K562 treated with DMSO at 1 percent for 48 hours (cell line): ENCODE data around the gene TLR6. TPM values are rescaled to one million over a fixed set of nuclear protein-coding genes. Genes with fewer than 3 reads are reported as not detected.

ENCODE experiments used
- total RNA-seq: library from RNA; unstranded; fragments of 300-600 nt; gene quantifications from 2 replicates; pipeline ENCODE4 v1.2.3, GENCODE V29; 2022; ENCODE audit warnings: low replicate concordance; ENCODE audit errors: extremely low read depth

Gene TLR6, protein sequence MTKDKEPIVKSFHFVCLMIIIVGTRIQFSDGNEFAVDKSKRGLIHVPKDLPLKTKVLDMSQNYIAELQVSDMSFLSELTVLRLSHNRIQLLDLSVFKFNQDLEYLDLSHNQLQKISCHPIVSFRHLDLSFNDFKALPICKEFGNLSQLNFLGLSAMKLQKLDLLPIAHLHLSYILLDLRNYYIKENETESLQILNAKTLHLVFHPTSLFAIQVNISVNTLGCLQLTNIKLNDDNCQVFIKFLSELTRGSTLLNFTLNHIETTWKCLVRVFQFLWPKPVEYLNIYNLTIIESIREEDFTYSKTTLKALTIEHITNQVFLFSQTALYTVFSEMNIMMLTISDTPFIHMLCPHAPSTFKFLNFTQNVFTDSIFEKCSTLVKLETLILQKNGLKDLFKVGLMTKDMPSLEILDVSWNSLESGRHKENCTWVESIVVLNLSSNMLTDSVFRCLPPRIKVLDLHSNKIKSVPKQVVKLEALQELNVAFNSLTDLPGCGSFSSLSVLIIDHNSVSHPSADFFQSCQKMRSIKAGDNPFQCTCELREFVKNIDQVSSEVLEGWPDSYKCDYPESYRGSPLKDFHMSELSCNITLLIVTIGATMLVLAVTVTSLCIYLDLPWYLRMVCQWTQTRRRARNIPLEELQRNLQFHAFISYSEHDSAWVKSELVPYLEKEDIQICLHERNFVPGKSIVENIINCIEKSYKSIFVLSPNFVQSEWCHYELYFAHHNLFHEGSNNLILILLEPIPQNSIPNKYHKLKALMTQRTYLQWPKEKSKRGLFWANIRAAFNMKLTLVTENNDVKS
- not detected in 2 replicates for total RNA-seq

DNA sequence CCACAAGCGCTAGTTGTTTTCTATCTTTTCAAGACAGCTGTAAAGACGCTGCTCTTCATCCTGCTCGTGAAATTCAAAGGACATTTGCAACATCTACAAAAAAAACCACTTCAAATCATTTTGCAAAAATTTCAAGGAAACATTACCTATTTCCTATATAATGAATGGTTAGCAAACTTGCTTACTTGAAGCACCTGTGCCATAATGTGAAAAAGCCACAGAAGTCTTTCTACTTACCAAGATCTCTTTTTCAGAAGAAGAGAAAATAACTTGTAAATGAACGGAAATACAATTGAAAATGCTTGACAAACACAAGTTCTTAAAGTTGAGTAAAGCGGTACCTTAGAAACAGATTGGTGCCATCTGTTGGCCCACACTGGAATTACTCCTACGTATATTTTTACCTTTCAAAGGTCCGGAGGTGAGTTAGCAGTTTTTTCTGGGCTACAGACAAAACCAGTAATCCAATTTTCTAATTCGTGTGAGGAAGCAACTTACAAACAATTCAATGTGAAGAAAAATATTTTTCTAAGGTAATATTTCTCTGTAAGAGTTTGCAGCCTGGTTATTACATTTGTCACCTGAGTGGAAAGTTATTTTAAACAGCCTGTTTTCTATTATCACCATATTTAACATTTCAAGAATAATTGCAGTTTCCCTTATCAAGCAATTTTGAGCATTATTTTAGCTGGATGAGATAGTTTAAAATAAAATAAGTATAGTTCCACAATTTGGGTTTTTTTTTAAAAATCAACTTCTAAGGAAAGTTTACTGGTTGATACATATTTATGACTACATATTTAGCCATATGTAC, at the start of gene TLR6:
TLR6 (minus strand) TSS at position 294 of the 814 bp plus-strand sequence. CDS start 27,344 bp downstream, outside the sequence.

DNA sequence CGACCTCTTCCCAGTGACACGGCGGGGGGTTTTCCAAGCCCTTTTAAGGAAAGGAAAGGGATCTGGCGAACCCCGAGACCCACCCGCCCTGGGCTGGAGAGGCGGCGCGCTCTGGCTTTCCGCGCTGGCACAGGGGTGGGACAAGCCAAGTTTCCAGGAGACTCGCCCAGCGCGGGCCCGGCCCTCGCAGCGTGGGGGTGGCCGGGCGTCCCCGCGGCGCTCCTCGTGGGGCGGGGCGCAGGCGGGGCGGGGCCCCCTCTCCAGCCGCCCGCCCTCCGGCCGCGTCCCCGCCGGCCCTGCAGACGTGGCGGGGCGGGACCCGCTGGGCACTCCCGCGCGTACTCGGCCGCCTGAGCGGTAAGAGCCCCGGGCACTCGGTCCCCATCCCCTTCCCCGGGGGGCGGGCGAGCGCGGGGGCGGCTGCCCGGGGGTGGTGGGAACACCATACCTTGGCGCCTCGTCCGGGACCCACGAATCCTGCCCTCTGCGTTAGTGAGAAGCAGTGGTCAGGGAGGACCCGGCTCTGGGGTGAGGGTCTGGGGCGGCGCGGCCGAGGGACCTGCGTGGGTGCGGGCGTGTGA, 11.0 kb upstream of the TLR6 start, which contains the start of gene FAM114A1:
FAM114A1 (plus strand) TSS at position 329 of the 581 bp plus-strand sequence. CDS start 10,273 bp downstream, outside the sequence.

DNA sequence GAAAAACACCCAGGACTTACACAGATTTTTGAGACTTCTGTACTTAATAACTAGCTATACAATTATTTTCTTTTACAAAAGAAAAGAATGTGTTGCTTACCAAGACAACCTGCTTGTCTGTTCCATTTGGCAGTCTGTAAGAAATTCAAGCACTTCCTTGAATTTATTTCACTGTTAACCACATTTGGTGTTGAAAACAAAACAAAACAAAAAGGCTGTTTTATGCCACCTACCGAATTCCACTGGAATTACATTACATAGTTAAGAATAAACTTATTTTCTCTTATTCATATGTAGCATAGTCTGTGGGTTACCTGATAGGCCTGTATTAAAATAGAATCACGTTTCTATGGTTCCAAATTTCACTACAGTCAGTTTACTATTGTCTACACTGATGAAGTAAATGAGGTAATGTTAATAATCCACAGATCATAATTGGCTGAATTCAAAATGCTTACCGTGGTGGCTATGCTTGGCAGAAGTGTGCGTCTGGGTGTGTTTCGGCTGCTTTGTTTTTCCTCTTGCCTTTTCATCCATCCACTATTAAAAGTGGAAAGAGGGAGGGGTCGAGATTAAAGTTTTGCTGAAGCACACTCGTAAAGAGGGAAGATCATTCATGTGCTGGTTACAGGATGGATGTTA, 51.8 kb downstream of the TLR6 start, which contains the start of gene TLR1:
TLR1 (minus strand) TSS at position 138 of the 642 bp plus-strand sequence. CDS start 5,960 bp downstream, outside the sequence.

DNA sequence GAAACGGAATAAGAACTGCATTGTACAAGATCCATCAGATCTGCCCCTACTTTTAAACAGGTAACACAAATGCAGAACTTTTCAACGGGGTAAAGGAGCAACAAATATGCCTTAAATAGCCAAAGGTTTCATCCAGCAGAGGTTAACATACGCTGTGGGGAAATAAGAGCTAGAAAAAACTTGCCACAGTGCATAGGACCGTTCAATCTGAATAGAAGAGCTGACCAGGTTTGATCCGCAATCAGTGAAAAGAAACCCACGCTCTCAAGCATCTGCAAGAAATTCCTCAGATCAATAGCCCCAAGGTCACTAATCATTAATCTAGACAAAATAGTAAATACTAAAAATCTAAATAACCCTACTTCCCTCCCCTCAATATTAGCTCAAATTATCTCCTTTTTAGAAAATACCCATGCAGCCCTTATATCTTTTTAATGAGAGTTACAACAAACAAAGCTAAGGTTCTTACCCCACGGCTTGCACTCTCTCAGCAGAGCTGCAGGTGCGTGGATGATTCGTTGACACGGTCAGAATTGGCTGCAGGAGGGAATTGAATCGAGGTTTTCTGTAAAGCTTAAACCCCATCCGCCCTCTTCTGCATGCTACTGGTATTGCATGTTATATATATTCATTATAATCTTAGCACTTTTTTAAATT, 74.0 kb downstream of the TLR6 start, which contains the start of gene TLR10:
TLR10 (minus strand) TSS at position 539 of the 657 bp plus-strand sequence. CDS start 7,400 bp downstream, outside the sequence.

Other genes with a start within 250 kb of the TLR6 start
- not detected in 2 replicates for gene KLF3, start 192.6 kb downstream of the TLR6 start, total RNA-seq
- gene TLR10, start 73.8 kb downstream of the TLR6 start, total RNA-seq: not detected in 2 replicates
- not detected in 2 replicates for gene TLR1, start 52.0 kb downstream of the TLR6 start, total RNA-seq
- gene FAM114A1, start 11.0 kb upstream of the TLR6 start, total RNA-seq: not detected in 2 replicates
- not detected in 2 replicates for gene TMEM156, start 175.6 kb upstream of the TLR6 start, total RNA-seq
- not detected in 2 replicates for gene KLHL5, start 205.4 kb upstream of the TLR6 start, total RNA-seq